Tibial nerve (tissue), 3 donors: ENCODE data around the gene RGMB.

Source experiments
- CTCF ChIP-seq, 5 experiments: fragments of 200-600 bp in 3 of 5; fragments of 450-650 bp in 2 of 5; sonication (generic) in 3 of 5; IDR thresholded peaks; one replicate each; pipeline ENCODE4 v1.5.1; 2016 to 2019; ENCODE audit warnings: antibody characterized with exemption in 5 of 5, mild to moderate bottlenecking in 3 of 5, moderate library complexity in 2 of 5
- POLR2A ChIP-seq, 2 donors: fragments of 450-650 bp; IDR thresholded peaks; one replicate each; pipeline ENCODE4 v1.6.1; 2017; ENCODE audit warnings: antibody characterized with exemption in 2 of 2, mild to moderate bottlenecking in 2 of 2, moderate library complexity in 2 of 2

GRCh38 chr5:98770911-98771322 lies 2.5 kb upstream of the RGMB start:
- no peak for TF ChIP-seq CTCF (IDR thresholded peaks at IDR 0.05)
- no peak for TF ChIP-seq POLR2A (IDR thresholded peaks at IDR 0.05)
